ENCODE measurements around the gene FUT1.

DNA sequence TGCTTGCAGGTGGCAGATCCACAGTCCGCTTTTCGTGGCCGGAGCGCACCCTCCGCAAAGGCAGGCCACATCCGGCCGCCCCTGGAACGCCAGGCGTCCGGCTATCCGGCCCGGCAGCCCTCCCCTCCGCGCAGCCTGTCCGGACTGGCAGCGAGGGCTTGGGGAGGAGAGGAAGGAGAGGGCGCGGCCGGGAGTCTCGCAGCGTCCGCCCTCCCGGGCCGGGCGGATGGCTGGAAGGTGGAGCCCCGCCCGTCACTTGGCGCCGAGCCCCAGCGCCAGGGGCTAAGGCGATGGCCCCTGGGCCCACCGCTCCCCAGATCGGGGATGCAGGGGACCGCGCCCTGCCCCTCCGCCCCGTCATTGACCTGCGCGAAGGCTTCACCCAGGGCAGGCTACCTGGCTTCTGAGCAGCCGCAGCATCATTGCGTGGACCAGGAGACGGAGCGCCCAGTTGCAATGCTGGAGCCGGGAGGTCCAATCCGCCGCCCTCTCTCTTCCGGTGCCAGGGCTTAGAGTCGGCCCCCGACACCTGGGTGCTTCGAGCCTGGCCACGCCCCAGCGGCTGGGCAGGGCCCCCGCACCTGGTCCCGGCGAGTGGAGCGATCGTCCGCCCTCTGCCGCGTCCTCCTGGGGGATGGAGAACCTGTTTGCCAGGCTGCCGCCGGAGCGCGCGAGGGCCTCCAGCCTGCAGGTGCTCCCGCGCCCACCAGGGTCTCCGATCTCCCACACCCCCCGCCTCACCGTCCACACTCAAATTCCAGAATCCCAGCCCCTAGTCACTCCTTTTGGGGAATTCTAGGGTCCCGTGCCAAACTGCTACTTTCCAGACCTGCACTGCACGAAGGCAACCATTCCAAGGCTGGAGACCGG, at the start of gene FUT1:
- TF ChIP-seq POLR2AphosphoS5 (IDR thresholded peaks at IDR 0.05; ENCODE audit: borderline replicate concordance, low read depth, low read length) (no peak), FOXP2 (optimal IDR thresholded peaks at IDR 0.05; ENCODE audit: control extremely low read depth, extremely low read length, insufficient read depth) (no peak), EZH2 (IDR thresholded peaks at IDR 0.05) (no peak)

Data from SK-N-MC (cell line).